Loucy (cell line): ENCODE results near the gene DDX10.

ENCODE experiments used
- H2AFZ ChIP-seq: fragments of 200-600 bp; sonication (generic); 2 replicates; pipeline ENCODE4 v1.6.0; 2016; ENCODE audit warnings: antibody characterized with exemption, mild to moderate bottlenecking, low read length, moderate library complexity
- H3F3A ChIP-seq: fragments of 200-600 bp; 2 replicates; pipeline ENCODE4 v1.6.0; 2016; ENCODE audit warnings: antibody characterized with exemption, low read depth, mild to moderate bottlenecking
- H3K27me3 ChIP-seq: fragments of 200-600 bp; sonication (generic); 2 replicates; pipeline ENCODE4 v1.6.1; 2014; ENCODE audit warnings: low read length, mild to moderate bottlenecking; ENCODE audit not compliant: insufficient read depth, poor library complexity, severe bottlenecking
- H3K36me3 ChIP-seq: fragments of 200-600 bp; sonication (generic); 2 replicates; pipeline ENCODE4 v1.6.1; 2016; ENCODE audit warnings: low read length; ENCODE audit not compliant: insufficient read depth
- H3K4me1 ChIP-seq: fragments of 200-600 bp; sonication (generic); 2 replicates; pipeline ENCODE4 v1.5.1; 2014; ENCODE audit warnings: low read length, mild to moderate bottlenecking; ENCODE audit not compliant: insufficient read depth, poor library complexity, severe bottlenecking
- H3K4me2 ChIP-seq: fragments of 200-600 bp; sonication (generic); 2 replicates; pipeline ENCODE4 v1.6.0; 2014; ENCODE audit warnings: antibody characterized with exemption, low read length, low read depth, mild to moderate bottlenecking; ENCODE audit not compliant: poor library complexity, severe bottlenecking
- H3K4me3 ChIP-seq: fragments of 200-600 bp; sonication (generic); 2 replicates; pipeline ENCODE4 v1.5.1; 2014; ENCODE audit warnings: low read length, mild to moderate bottlenecking, mixed read lengths; ENCODE audit not compliant: poor library complexity, severe bottlenecking
- H3K79me2 ChIP-seq: fragments of 200-600 bp; sonication (generic); 2 replicates; pipeline ENCODE4 v1.6.1; 2014; ENCODE audit warnings: low read length; ENCODE audit not compliant: insufficient read depth
- H3K9ac ChIP-seq: fragments of 200-600 bp; sonication (generic); 2 replicates; pipeline ENCODE4 v1.6.0; 2014; ENCODE audit warnings: mild to moderate bottlenecking, low read depth, low read length, moderate library complexity; ENCODE audit not compliant: poor library complexity, severe bottlenecking
- H3K9me2 ChIP-seq: fragments of 200-600 bp; sonication (generic); replicated peaks from 2 replicates; pipeline ENCODE4 v1.6.1; 2016; ENCODE audit warnings: low read depth, low read length, mixed read lengths
- H3K9me3 ChIP-seq: fragments of 200-600 bp; sonication (generic); 2 replicates; pipeline ENCODE4 v1.6.1; 2014; ENCODE audit warnings: mild to moderate bottlenecking, antibody characterized with exemption, low read length, low read depth; ENCODE audit not compliant: insufficient read depth
- H4K20me1 ChIP-seq: fragments of 200-600 bp; sonication (generic); 2 replicates; pipeline ENCODE4 v1.6.0; 2014; ENCODE audit warnings: antibody characterized with exemption, low read length, mild to moderate bottlenecking; ENCODE audit not compliant: insufficient read depth, poor library complexity, severe bottlenecking
- CTCF ChIP-seq: fragments of 200-600 bp; sonication (generic); conservative IDR thresholded peaks from 2 replicates; pipeline ENCODE4 v1.5.1; 2014; ENCODE audit warnings: mild to moderate bottlenecking, antibody characterized with exemption, low read length
- EZH2phosphoT487 ChIP-seq: fragments of 200-600 bp; IDR thresholded peaks from 2 replicates; pipeline ENCODE4 v1.6.1; 2018; ENCODE audit warnings: antibody characterized with exemption, mild to moderate bottlenecking, moderate library complexity, borderline replicate concordance

DDX10 gene

GRCh38 chr11:108825381-108825780 is 160.5 kb downstream of the DDX10 start:
- H3K9me3 ChIP-seq, result no peaks in the 10 kb centered on the region
- H3K4me3 ChIP-seq, result no peak overlapping the region
- no peaks in the 10 kb centered on the region for H4K20me1 ChIP-seq
- TF ChIP-seq EZH2phosphoT487 (no peak), CTCF (no peak)
- no peaks in the 10 kb centered on the region for H3K4me1 ChIP-seq
- H3F3A ChIP-seq, result no peaks in the 10 kb centered on the region
- no peak overlapping the region for H3K9ac ChIP-seq
- no peak overlapping the region for H3K4me2 ChIP-seq
- H3K9me2 ChIP-seq, result no peaks in the 10 kb centered on the region
- no peaks in the 10 kb centered on the region for H3K79me2 ChIP-seq
- no peak overlapping the region for H2AFZ ChIP-seq
- no peaks in the 10 kb centered on the region for H3K36me3 ChIP-seq
- no peaks in the 10 kb centered on the region for H3K27me3 ChIP-seq

- Histone ChIP-seq H3K9ac (no peak overlapping the region), H3K9me2 (no peaks in the 10 kb centered on the region)
- TF ChIP-seq CTCF (no peak), EZH2phosphoT487 (no peak)
Measured at GRCh38 chr11:108826136-108826535, 161.3 kb downstream of the DDX10 start.

GRCh38 chr11:108835624-108836023 is 170.8 kb downstream of the DDX10 start:
- Histone ChIP-seq H3K4me2 (no peak overlapping the region), H3K9ac (no peak overlapping the region), H3K79me2 (no peaks in the 10 kb centered on the region), H3K4me3 (no peak overlapping the region), H3K4me1 (peaks cover 3% of the 10 kb centered on the region), H3K36me3 (peaks cover 12% of the 10 kb centered on the region; the same call in 1 of the 2 replicates), H3K9me2 (no peaks in the 10 kb centered on the region), H2AFZ (no peak overlapping the region), H4K20me1 (no peaks in the 10 kb centered on the region), H3K27me3 (no peaks in the 10 kb centered on the region), H3K9me3 (no peaks in the 10 kb centered on the region), H3F3A (no peaks in the 10 kb centered on the region)
- TF ChIP-seq EZH2phosphoT487 (no peak), CTCF (no peak)

More at GRCh38 chr11:108826136-108826535, 161.3 kb downstream of the DDX10 start:
- Histone ChIP-seq H3K4me3 (no peak overlapping the region), H3K27me3 (no peaks in the 10 kb centered on the region), H3K4me2 (no peak overlapping the region), H3K4me1 (no peaks in the 10 kb centered on the region), H3F3A (no peaks in the 10 kb centered on the region), H2AFZ (no peak overlapping the region), H4K20me1 (no peaks in the 10 kb centered on the region), H3K79me2 (no peaks in the 10 kb centered on the region), H3K36me3 (no peaks in the 10 kb centered on the region), H3K9me3 (no peaks in the 10 kb centered on the region)
